Stimulated activated CD8-positive, alpha-beta memory T cell treated with anti-CD3 and anti-CD28 coated beads, Interleukin-15, amount 100 ng/mL, for 48 hours (primary cell): ENCODE data around the gene LGALSL.

ENCODE experiments used
- DNase-seq, 2 donors: peaks; one replicate each; pipeline ENCODE4 v3.0.0-alpha.2; 2020; ENCODE audit warnings: low read depth in 2 of 2

LGALSL gene

GRCh38 chr2:64498438-64498837 is 44.5 kb downstream of the LGALSL start:
- no peak for DNase-seq

DNA sequence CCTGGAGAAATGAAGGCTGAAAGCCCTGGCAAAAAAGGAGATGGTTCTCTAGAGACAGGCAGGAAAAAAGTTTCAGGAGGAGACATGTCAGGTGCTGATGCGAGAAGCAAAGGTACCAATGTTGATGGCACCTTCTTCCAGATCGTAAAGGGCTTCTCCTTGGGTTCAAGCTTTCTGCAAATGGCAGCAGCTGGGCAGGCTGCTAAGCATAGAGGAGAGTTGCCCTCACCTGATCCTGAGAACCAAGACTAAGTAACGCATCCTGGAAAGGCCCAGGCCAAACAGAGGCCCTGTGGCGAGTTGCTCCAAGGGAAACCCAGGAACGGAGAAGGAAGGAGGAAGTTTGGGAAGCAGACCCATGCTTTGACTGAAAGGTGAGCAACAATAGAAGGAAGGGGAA is 46.6 kb downstream of the LGALSL start:
- no peak for DNase-seq

- no peak for DNase-seq
Observed at GRCh38 chr2:64501946-64502345, 48.0 kb downstream of the LGALSL start.

- DNase-seq, result no peak
Observed at GRCh38 chr2:64502860-64503259, 48.9 kb downstream of the LGALSL start.

- DNase-seq, result no peak
Observed at GRCh38 chr2:64504774-64505720, 51.1 kb downstream of the LGALSL start.

GRCh38 chr2:64506686-64507085 is 52.7 kb downstream of the LGALSL start:
- no peak for DNase-seq
